Glomerular endothelial cell (primary cell): ENCODE data around the gene ETV7. TPM values are rescaled to one million over a fixed set of nuclear protein-coding genes. Genes with fewer than 3 reads are reported as not detected.

ENCODE experiments used
- DNase-seq: peaks from one replicate; pipeline ENCODE4 v3.0.0-alpha.2; 2011; ENCODE audit warnings: low read depth, low spot score; ENCODE audit errors: extremely low read depth
- total RNA-seq: library from RNA; depleted of rRNA; stranded (reverse); fragments of >200 nt; gene quantifications from 2 replicates; pipeline ENCODE4 v1.2.3, GENCODE V29; 2015

ETV7 gene
- total RNA-seq, 1 donor from 2014 or later = 2.5 TPM

GRCh38 chr6:36386495-36387439, 702 bp downstream of the ETV7 start:
- peak; percentile 33 for DNase-seq

- DNase-seq = no peak
Observed at GRCh38 chr6:36384095-36384494, 3.4 kb downstream of the ETV7 start.

- DNase-seq = no peak
Observed at GRCh38 chr6:36383606-36384005, 3.9 kb downstream of the ETV7 start.

GRCh38 chr6:36382976-36383375, 4.5 kb downstream of the ETV7 start:
- DNase-seq = no peak

GRCh38 chr6:36381502-36382389, 5.7 kb downstream of the ETV7 start:
- DNase-seq = no peak

GRCh38 chr6:36380166-36380565, 7.3 kb downstream of the ETV7 start:
- DNase-seq = no peak

GRCh38 chr6:36378936-36379335, 8.5 kb downstream of the ETV7 start:
- no peak for DNase-seq

GRCh38 chr6:36378243-36378920, 9.1 kb downstream of the ETV7 start:
- DNase-seq = no peak

GRCh38 chr6:36377594-36377993, 9.9 kb downstream of the ETV7 start:
- no peak for DNase-seq

- DNase-seq = no peak
Observed at GRCh38 chr6:36376742-36377141, 10.7 kb downstream of the ETV7 start.

GRCh38 chr6:36376183-36376582, 11.3 kb downstream of the ETV7 start:
- DNase-seq = no peak

GRCh38 chr6:36375644-36376155, 11.8 kb downstream of the ETV7 start:
- no peak for DNase-seq

GRCh38 chr6:36374972-36375371, 12.5 kb downstream of the ETV7 start:
- DNase-seq = no peak

GRCh38 chr6:36374194-36374593, 13.3 kb downstream of the ETV7 start:
- DNase-seq = no peak

GRCh38 chr6:36373368-36374019, 14.0 kb downstream of the ETV7 start:
- no peak for DNase-seq

GRCh38 chr6:36372088-36372487, 15.4 kb downstream of the ETV7 start:
- DNase-seq = no peak

- DNase-seq = no peak
Observed at GRCh38 chr6:36371211-36371610, 16.3 kb downstream of the ETV7 start.

- DNase-seq = no peak
Observed at GRCh38 chr6:36370638-36371037, 16.8 kb downstream of the ETV7 start.

GRCh38 chr6:36368921-36369865, 18.3 kb downstream of the ETV7 start:
- DNase-seq = no peak
